ENCODE measurements around the gene CD74.

DNA sequence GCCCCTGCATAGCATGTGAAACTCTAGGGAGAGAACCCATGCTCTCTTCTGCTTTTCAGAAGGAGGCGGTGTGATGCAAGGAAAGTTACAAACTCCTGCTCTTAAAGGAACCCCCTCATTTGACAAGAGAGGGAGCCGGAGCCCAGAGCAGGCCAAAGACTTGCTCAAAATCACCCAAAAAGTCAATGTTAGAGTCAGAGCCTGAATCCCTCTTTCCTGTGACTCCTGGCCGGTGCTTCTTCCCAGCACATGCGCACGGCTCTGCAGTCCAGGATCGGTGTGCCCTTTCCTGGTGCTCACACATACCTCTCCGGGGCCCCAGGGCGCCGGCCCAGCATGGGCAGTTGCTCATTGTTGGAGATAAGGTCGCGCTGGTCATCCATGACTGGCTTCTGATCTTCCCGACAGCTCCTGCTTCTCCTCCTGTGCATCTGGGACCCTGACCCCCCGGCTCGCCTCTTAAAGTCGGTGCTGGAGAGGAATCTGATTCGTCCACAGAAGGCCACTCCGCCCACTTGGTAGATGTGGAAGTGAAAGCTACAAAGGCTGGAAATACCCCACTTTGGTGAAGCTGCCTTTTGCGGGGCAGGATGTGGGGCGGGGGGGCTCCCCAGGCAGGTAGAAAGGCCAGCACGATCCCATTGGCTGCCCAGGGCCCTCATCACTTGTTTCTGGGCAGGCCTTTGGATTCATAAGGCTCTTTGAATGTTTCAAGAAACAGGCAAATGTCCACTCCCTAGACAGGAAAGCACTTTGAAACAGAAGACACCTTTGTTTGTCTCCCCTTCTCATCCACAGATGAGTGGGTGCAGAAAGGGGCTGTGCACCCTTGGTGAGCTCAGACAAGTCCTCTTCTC, at the start of gene CD74:
- TF ChIP-seq, protein P1, sequence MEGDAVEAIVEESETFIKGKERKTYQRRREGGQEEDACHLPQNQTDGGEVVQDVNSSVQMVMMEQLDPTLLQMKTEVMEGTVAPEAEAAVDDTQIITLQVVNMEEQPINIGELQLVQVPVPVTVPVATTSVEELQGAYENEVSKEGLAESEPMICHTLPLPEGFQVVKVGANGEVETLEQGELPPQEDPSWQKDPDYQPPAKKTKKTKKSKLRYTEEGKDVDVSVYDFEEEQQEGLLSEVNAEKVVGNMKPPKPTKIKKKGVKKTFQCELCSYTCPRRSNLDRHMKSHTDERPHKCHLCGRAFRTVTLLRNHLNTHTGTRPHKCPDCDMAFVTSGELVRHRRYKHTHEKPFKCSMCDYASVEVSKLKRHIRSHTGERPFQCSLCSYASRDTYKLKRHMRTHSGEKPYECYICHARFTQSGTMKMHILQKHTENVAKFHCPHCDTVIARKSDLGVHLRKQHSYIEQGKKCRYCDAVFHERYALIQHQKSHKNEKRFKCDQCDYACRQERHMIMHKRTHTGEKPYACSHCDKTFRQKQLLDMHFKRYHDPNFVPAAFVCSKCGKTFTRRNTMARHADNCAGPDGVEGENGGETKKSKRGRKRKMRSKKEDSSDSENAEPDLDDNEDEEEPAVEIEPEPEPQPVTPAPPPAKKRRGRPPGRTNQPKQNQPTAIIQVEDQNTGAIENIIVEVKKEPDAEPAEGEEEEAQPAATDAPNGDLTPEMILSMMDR (IDR thresholded peaks at IDR 0.05; ENCODE audit: control extremely low read depth in 1 of 3, insufficient read depth in 1 of 3, low read depth in 1 of 3, low read length in 3 of 3): no peak
- no peak for TF ChIP-seq POU5F1 (IDR thresholded peaks at IDR 0.05; ENCODE audit: low read depth, low read length)
- TF ChIP-seq, protein P2, sequence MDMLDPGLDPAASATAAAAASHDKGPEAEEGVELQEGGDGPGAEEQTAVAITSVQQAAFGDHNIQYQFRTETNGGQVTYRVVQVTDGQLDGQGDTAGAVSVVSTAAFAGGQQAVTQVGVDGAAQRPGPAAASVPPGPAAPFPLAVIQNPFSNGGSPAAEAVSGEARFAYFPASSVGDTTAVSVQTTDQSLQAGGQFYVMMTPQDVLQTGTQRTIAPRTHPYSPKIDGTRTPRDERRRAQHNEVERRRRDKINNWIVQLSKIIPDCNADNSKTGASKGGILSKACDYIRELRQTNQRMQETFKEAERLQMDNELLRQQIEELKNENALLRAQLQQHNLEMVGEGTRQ (IDR thresholded peaks at IDR 0.05; ENCODE audit: low read length): no peak
